Gastroesophageal sphincter (tissue), 3 donors: ENCODE measurements around the gene SEPTIN7.

ENCODE experiments used
- EP300 ChIP-seq: sonication (generic); formaldehyde crosslinking; IDR thresholded peaks from one replicate; pipeline ENCODE4 v1.6.1; 2017; ENCODE audit warnings: antibody characterized with exemption, mild to moderate bottlenecking
- POLR2A ChIP-seq, 2 donors: fragments of 450-650 bp; IDR thresholded peaks; one replicate each; pipeline ENCODE4 v1.6.1; 2017; ENCODE audit warnings: antibody characterized with exemption in 2 of 2, mild to moderate bottlenecking in 2 of 2, moderate library complexity in 1 of 2
- POLR2AphosphoS5 ChIP-seq: sonication (generic); formaldehyde crosslinking; IDR thresholded peaks from one replicate; pipeline ENCODE4 v1.6.1; 2017; ENCODE audit warnings: antibody characterized with exemption
- TF ChIP-seq, protein P1 (sequence below), 4 experiments: fragments of 200-600 bp in 2 of 4; fragments of 450-650 bp in 2 of 4; sonication (generic) in 1 of 4; IDR thresholded peaks; one replicate each; pipeline ENCODE4 v1.5.1; 2017 to 2019; ENCODE audit warnings: antibody characterized with exemption in 4 of 4, mild to moderate bottlenecking in 2 of 4, moderate library complexity in 2 of 4

DNA sequence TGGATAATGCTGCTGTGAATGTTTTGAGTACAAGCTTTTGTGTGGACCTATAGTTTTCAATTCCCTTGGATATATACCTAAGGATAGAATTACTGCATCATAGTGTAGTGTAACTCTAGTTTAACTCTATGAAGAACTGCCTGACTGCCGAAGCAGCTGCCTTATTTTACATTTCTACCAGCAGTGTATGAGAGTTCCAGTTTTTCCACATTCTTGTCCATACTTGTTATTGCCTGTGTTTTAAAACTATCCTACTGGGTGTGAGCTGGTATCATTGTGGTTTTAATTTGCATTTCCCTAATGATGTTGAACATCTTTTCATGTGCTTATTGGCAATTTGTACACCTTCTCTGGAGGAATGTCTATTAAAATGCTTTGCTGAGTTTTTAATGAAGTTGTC, 15.7 kb downstream of the SEPTIN7 start:
- TF ChIP-seq POLR2AphosphoS5 (no peak), POLR2A (IDR thresholded peaks at IDR 0.05) (no peak), EP300 (no peak)
- TF ChIP-seq, protein P1, sequence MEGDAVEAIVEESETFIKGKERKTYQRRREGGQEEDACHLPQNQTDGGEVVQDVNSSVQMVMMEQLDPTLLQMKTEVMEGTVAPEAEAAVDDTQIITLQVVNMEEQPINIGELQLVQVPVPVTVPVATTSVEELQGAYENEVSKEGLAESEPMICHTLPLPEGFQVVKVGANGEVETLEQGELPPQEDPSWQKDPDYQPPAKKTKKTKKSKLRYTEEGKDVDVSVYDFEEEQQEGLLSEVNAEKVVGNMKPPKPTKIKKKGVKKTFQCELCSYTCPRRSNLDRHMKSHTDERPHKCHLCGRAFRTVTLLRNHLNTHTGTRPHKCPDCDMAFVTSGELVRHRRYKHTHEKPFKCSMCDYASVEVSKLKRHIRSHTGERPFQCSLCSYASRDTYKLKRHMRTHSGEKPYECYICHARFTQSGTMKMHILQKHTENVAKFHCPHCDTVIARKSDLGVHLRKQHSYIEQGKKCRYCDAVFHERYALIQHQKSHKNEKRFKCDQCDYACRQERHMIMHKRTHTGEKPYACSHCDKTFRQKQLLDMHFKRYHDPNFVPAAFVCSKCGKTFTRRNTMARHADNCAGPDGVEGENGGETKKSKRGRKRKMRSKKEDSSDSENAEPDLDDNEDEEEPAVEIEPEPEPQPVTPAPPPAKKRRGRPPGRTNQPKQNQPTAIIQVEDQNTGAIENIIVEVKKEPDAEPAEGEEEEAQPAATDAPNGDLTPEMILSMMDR (IDR thresholded peaks at IDR 0.05) = no peak
